Ectodermal cell (in vitro differentiated cells): ENCODE measurements around the gene VGLL1.

Source experiments
- H3K27ac ChIP-seq: 2 replicates; pipeline ENCODE4 v1.7.0; 2013; ENCODE audit warnings: mild to moderate bottlenecking, low read depth, low read length; ENCODE audit not compliant: insufficient read depth, poor library complexity, severe bottlenecking
- H3K27me3 ChIP-seq: 2 replicates; pipeline ENCODE4 v1.7.0; 2013; ENCODE audit warnings: mild to moderate bottlenecking, low read length; ENCODE audit not compliant: insufficient read depth, control insufficient read depth, poor library complexity, severe bottlenecking
- H3K36me3 ChIP-seq: one replicate; pipeline ENCODE4 v1.7.0; 2013; ENCODE audit warnings: low read length; ENCODE audit not compliant: control insufficient read depth, insufficient read depth
- H3K4me1 ChIP-seq: one replicate; pipeline ENCODE4 v1.7.0; 2013; ENCODE audit warnings: low read length; ENCODE audit not compliant: control insufficient read depth, insufficient read depth
- H3K4me3 ChIP-seq: 2 replicates; pipeline ENCODE4 v1.7.0; 2013; ENCODE audit warnings: low read depth, low read length, control low read depth; ENCODE audit not compliant: insufficient read depth
- H3K9me3 ChIP-seq: 2 replicates; pipeline ENCODE4 v1.7.0; 2013; ENCODE audit warnings: mild to moderate bottlenecking, low read length, moderate library complexity; ENCODE audit not compliant: control insufficient read depth
- WGBS, 2 experiments: methylation state at CpG; one replicate each; pipeline ENCODE4 v1.1.7; 2013; ENCODE audit warnings: missing lambda C conversion rate in 2 of 2; 5-methylcytosine and 5-hydroxymethylcytosine counted together

VGLL1 gene

GRCh38 chrX:136523770-136524169 is 8.2 kb upstream of the VGLL1 start:
- Histone ChIP-seq H3K9me3 (no peaks in the 10 kb centered on the region), H3K27me3 (no peaks in the 10 kb centered on the region), H3K27ac (no peak overlapping the region), H3K36me3 (no peaks in the 10 kb centered on the region), H3K4me3 (no peak overlapping the region), H3K4me1 (no peaks in the 10 kb centered on the region)

- WGBS, 2 experiments, result 91 to 93% methylated on average over 2 of the region's 2 CpGs
- no peaks in the 10 kb centered on the region for H3K27me3 ChIP-seq
- H3K36me3 ChIP-seq, result no peaks in the 10 kb centered on the region
- no peak overlapping the region for H3K4me3 ChIP-seq
- no peaks in the 10 kb centered on the region for H3K4me1 ChIP-seq
- no peaks in the 10 kb centered on the region for H3K9me3 ChIP-seq
- H3K27ac ChIP-seq, result no peak overlapping the region
Measured at GRCh38 chrX:136525738-136526606, 6.0 kb upstream of the VGLL1 start.

GRCh38 chrX:136528645-136529315 is 3.2 kb upstream of the VGLL1 start:
- H3K9me3 ChIP-seq, result no peaks in the 10 kb centered on the region
- no peak overlapping the region for H3K4me3 ChIP-seq
- H3K27ac ChIP-seq, result no peak overlapping the region
- 85 to 87% methylated on average over 7 of the region's 8 CpGs for WGBS, 2 experiments
- H3K36me3 ChIP-seq, result no peaks in the 10 kb centered on the region
- H3K4me1 ChIP-seq, result no peaks in the 10 kb centered on the region
- no peaks in the 10 kb centered on the region for H3K27me3 ChIP-seq

GRCh38 chrX:136529795-136530194 is 2.2 kb upstream of the VGLL1 start:
- H3K4me3 ChIP-seq, result no peak overlapping the region
- H3K27me3 ChIP-seq, result no peaks in the 10 kb centered on the region
- no peaks in the 10 kb centered on the region for H3K36me3 ChIP-seq
- H3K27ac ChIP-seq, result no peak overlapping the region
- no peaks in the 10 kb centered on the region for H3K4me1 ChIP-seq
- 50 to 67% methylated on average over 1 to 2 of the region's 2 CpGs for WGBS, 2 experiments
- H3K9me3 ChIP-seq, result no peaks in the 10 kb centered on the region

GRCh38 chrX:136534131-136534530 is 2.1 kb downstream of the VGLL1 start:
- 100% methylated on average over 1 of the region's 2 CpGs; no CpG with 5 or more reads in 1 of the 2 experiments for WGBS, 2 experiments
- Histone ChIP-seq H3K27me3 (no peaks in the 10 kb centered on the region), H3K4me1 (no peaks in the 10 kb centered on the region), H3K9me3 (no peaks in the 10 kb centered on the region), H3K27ac (no peak overlapping the region), H3K4me3 (no peak overlapping the region), H3K36me3 (no peaks in the 10 kb centered on the region)

GRCh38 chrX:136538811-136539210 is 6.8 kb downstream of the VGLL1 start:
- 91 to 92% methylated on average over 2 of the region's 2 CpGs for WGBS, 2 experiments
- Histone ChIP-seq H3K4me3 (no peak overlapping the region), H3K4me1 (no peaks in the 10 kb centered on the region), H3K36me3 (no peaks in the 10 kb centered on the region), H3K27ac (no peak overlapping the region), H3K27me3 (no peaks in the 10 kb centered on the region), H3K9me3 (no peaks in the 10 kb centered on the region)

GRCh38 chrX:136540226-136540625 is 8.2 kb downstream of the VGLL1 start:
- H3K9me3 ChIP-seq, result no peaks in the 10 kb centered on the region
- 91 to 92% methylated on average over 5 of the region's 5 CpGs for WGBS, 2 experiments
- no peak overlapping the region for H3K27ac ChIP-seq
- H3K4me1 ChIP-seq, result no peaks in the 10 kb centered on the region
- H3K4me3 ChIP-seq, result no peak overlapping the region
- no peaks in the 10 kb centered on the region for H3K36me3 ChIP-seq
- H3K27me3 ChIP-seq, result no peaks in the 10 kb centered on the region

GRCh38 chrX:136541294-136541693 is 9.3 kb downstream of the VGLL1 start:
- no peaks in the 10 kb centered on the region for H3K4me1 ChIP-seq
- H3K9me3 ChIP-seq, result no peaks in the 10 kb centered on the region
- H3K4me3 ChIP-seq, result no peak overlapping the region
- no peaks in the 10 kb centered on the region for H3K36me3 ChIP-seq
- H3K27ac ChIP-seq, result no peak overlapping the region
- WGBS, 2 experiments, result 94 to 98% methylated on average over 3 of the region's 3 CpGs
- no peaks in the 10 kb centered on the region for H3K27me3 ChIP-seq

GRCh38 chrX:136542281-136542680 is 10.3 kb downstream of the VGLL1 start:
- Histone ChIP-seq H3K9me3 (no peaks in the 10 kb centered on the region), H3K4me3 (no peak overlapping the region), H3K4me1 (no peaks in the 10 kb centered on the region), H3K27ac (no peak overlapping the region), H3K36me3 (no peaks in the 10 kb centered on the region), H3K27me3 (no peaks in the 10 kb centered on the region)
- 60 to 91% methylated on average over 2 to 6 of the region's 7 CpGs for WGBS, 2 experiments

GRCh38 chrX:136546371-136546781 is 14.4 kb downstream of the VGLL1 start:
- H3K36me3 ChIP-seq, result no peaks in the 10 kb centered on the region
- H3K4me1 ChIP-seq, result no peaks in the 10 kb centered on the region
- no peak overlapping the region for H3K27ac ChIP-seq
- no peaks in the 10 kb centered on the region for H3K9me3 ChIP-seq
- H3K4me3 ChIP-seq, result no peak overlapping the region
- no peaks in the 10 kb centered on the region for H3K27me3 ChIP-seq
- 92 to 95% methylated on average over 3 of the region's 3 CpGs for WGBS, 2 experiments
